ENCODE measurements around the gene ABI1.
A peak's percentile ranks its signal among the peaks of the same experiment; 100 is the strongest.

ABI1 gene

GRCh38 chr10:26697163-26697921 lies 163.4 kb downstream of the ABI1 start, which contains the start of gene PDSS1:
PDSS1 (plus strand) TSS chr10:26697701; CDS start chr10:26697712, 11 bp downstream.
- peak; percentile 94 for DNase-seq (ENCODE audit: low spot score)
- TF ChIP-seq CTCF (IDR thresholded peaks at IDR 0.05; ENCODE audit: extremely low read depth, missing control alignments) = no peak

GRCh38 chr10:26696786-26697162 lies 164.0 kb downstream of the ABI1 start:
- no peak for TF ChIP-seq CTCF (IDR thresholded peaks at IDR 0.05; ENCODE audit: extremely low read depth, missing control alignments)
- no peak for DNase-seq (ENCODE audit: low spot score)

Measured in GM20000 (cell line).